ENCODE data around the gene DPY19L1.
"Not testable (repeated sequence)": the region's sequence is repeated elsewhere in the genome, so short reads cannot be mapped to it uniquely, and the experiment has no call there.

GRCh38 chr7:34979124-34979523, 58.2 kb downstream of the DPY19L1 start:
- TF ChIP-seq CSDC2 (CRISPR knock-in tag; IDR thresholded peaks at IDR 0.05); PATZ1 (CRISPR knock-in tag; IDR thresholded peaks at IDR 0.05; ENCODE audit: borderline replicate concordance); ZNF8 (CRISPR knock-in tag; IDR thresholded peaks at IDR 0.05); ESRRG (CRISPR knock-in tag; IDR thresholded peaks at IDR 0.05): not testable (repeated sequence)
- TF ChIP-seq, protein P1, sequence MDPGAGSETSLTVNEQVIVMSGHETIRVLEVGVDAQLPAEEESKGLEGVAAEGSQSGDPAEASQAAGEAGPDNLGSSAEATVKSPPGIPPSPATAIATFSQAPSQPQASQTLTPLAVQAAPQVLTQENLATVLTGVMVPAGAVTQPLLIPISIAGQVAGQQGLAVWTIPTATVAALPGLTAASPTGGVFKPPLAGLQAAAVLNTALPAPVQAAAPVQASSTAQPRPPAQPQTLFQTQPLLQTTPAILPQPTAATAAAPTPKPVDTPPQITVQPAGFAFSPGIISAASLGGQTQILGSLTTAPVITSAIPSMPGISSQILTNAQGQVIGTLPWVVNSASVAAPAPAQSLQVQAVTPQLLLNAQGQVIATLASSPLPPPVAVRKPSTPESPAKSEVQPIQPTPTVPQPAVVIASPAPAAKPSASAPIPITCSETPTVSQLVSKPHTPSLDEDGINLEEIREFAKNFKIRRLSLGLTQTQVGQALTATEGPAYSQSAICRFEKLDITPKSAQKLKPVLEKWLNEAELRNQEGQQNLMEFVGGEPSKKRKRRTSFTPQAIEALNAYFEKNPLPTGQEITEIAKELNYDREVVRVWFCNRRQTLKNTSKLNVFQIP (CRISPR knock-in tag; IDR thresholded peaks at IDR 0.05; ENCODE audit: borderline replicate concordance, low read depth), result not testable (repeated sequence)

Data from SK-N-SH treated with all-trans-retinoic acid at 6 μM for 48 hours (cell line).